IPS-20b (cell line): ENCODE data around the gene GABRR3.
A peak's percentile ranks its signal among the peaks of the same experiment; 100 is the strongest.

Source experiments
- H3K27ac ChIP-seq: one replicate; pipeline ENCODE4 v1.5.1; 2013; ENCODE audit warnings: low read length
- H3K27me3 ChIP-seq: 2 replicates; pipeline ENCODE4 v1.6.1; 2013; ENCODE audit warnings: mild to moderate bottlenecking, low read length, inconsistent platforms; ENCODE audit not compliant: insufficient read depth
- H3K36me3 ChIP-seq: 2 replicates; pipeline ENCODE4 v1.6.1; 2013; ENCODE audit warnings: low read depth, mild to moderate bottlenecking, inconsistent platforms, low read length, moderate library complexity; ENCODE audit not compliant: insufficient read depth
- H3K4me1 ChIP-seq: 2 replicates; pipeline ENCODE4 v1.6.1; 2013; ENCODE audit warnings: mild to moderate bottlenecking, control low read depth, inconsistent platforms, low read length, moderate library complexity; ENCODE audit not compliant: insufficient read depth
- H3K4me3 ChIP-seq: 2 replicates; pipeline ENCODE4 v1.5.1; 2013; ENCODE audit warnings: mild to moderate bottlenecking, low read length, inconsistent platforms
- H3K9ac ChIP-seq: 2 replicates; pipeline ENCODE4 v1.6.1; 2013; ENCODE audit warnings: low read depth, mild to moderate bottlenecking, inconsistent platforms, low read length, moderate library complexity
- H3K9me3 ChIP-seq: 2 replicates; pipeline ENCODE4 v1.6.1; 2013; ENCODE audit warnings: mild to moderate bottlenecking, low read depth, low read length, inconsistent platforms; ENCODE audit not compliant: insufficient read depth

GABRR3 gene

DNA sequence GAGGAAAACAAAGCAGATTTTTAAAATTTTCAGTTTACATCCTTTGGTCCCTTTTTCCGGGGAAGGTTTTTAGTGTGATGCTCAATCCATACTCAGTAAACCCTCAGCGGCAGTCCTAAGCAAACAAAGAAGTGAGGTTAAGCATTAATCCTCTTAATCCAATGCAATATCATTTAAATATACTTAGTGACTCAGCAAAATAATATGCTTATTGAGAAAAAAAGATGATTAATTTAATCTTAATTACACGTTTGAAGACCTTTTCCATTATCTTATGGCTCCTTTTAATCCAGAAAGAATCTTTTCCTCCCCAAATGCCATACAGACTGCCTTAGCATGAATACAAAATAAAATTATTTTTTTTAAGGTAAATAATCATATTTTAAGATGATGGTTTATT lies at the start of gene GABRR3:
GABRR3 (minus strand) TSS at position 108 of the 400 bp plus-strand sequence. CDS start 328 bp downstream, outside the sequence.
- Histone ChIP-seq H3K27me3 (no peaks in the 10 kb centered on the region), H3K4me1 (peaks cover 7% of the 10 kb centered on the region), H3K4me3 (no peak within 1 kb of the TSS), H3K36me3 (no peaks in the 10 kb centered on the region), H3K9ac (no peak within 1 kb of the TSS), H3K27ac (peak within 1 kb of the TSS; percentile 22), H3K9me3 (no peaks in the 10 kb centered on the region)

DNA sequence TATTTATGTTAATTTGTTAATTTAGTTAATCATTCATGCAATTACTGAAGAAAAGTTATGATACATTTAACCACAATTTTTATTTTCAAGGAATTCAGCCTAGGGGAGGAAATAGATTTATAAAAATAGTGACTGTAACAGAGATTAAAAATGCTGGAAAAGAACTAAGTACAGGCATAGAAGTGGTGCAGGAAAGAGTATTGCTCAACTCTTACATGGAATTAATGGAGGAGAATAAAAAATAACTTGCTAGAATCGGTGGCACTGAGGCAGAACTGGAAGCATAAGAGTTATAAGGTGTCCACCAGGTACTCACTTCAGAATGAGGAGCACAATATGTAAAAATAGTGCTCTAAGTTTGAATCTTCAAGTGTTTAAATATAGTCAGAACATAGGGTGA lies 38.4 kb upstream of the GABRR3 start:
- Histone ChIP-seq H3K27ac (no peak overlapping the region), H3K27me3 (no peaks in the 10 kb centered on the region), H3K36me3 (no peaks in the 10 kb centered on the region), H3K9me3 (no peaks in the 10 kb centered on the region), H3K4me3 (no peak overlapping the region), H3K4me1 (no peaks in the 10 kb centered on the region), H3K9ac (no peak overlapping the region)

- H3K4me1 ChIP-seq = no peaks in the 10 kb centered on the region
- H3K9ac ChIP-seq = no peak overlapping the region
- no peak overlapping the region for H3K4me3 ChIP-seq
- H3K27me3 ChIP-seq = no peaks in the 10 kb centered on the region
- no peaks in the 10 kb centered on the region for H3K9me3 ChIP-seq
- H3K36me3 ChIP-seq = no peaks in the 10 kb centered on the region
- no peak overlapping the region for H3K27ac ChIP-seq
Observed at GRCh38 chr3:98070840-98071239, 35.7 kb upstream of the GABRR3 start.

DNA sequence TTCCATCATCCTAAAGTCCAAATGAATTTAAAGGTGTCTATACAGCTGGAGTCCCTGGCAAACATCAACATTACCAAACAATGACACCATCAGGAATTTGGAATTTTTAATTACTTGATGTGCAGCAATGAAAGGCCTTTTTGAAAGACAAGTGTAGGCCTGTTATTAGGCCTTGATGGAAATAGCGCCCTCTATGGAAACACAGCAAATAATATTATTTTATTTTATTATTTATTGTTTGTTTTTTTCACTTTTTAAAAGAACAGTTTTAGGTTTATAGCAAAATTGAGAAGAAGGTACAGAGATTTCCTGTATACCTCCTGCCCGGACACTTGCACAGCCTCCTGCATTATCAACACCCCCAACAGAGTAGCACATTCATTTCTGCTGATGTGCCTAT lies 33.7 kb upstream of the GABRR3 start:
- H3K9ac ChIP-seq = no peak overlapping the region
- H3K9me3 ChIP-seq = no peaks in the 10 kb centered on the region
- H3K4me3 ChIP-seq = no peak overlapping the region
- no peaks in the 10 kb centered on the region for H3K4me1 ChIP-seq
- H3K27me3 ChIP-seq = no peaks in the 10 kb centered on the region
- H3K27ac ChIP-seq = no peak overlapping the region
- H3K36me3 ChIP-seq = no peaks in the 10 kb centered on the region

DNA sequence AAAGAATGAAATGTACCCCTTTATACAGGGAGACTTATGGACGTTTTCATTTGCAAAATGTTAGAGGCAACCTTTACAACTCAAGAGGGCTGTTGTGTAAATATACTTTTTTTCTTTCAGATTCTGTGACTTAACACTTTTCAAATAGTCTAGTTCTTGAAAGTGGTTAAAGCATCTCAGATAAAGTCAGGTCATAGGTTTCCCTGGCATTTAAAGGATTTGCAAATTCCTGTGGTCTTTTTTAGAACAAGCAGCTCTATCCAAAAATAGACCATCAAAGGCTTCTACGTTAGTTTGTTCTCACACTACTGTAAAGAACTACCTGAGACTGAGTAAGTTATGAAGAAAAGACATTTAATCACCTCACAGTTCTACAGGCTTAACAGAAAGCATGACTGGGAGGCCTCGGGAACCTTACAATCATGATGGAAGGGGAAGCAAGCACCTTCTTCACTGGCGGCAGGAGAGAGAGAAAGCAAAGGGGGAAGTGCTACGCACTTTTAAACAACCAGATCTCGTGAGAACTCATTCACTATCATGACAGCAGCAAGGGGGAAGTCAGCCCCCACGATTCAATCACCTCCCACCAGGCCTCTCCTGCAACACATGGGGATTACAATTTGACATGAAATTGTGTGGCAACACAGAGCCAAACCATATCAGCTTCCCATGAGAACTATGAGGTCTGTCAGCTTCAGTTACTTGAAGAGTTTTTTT lies 23.3 kb upstream of the GABRR3 start:
- H3K27ac ChIP-seq = no peak overlapping the region
- H3K36me3 ChIP-seq = no peaks in the 10 kb centered on the region
- no peaks in the 10 kb centered on the region for H3K9me3 ChIP-seq
- H3K27me3 ChIP-seq = no peaks in the 10 kb centered on the region
- H3K9ac ChIP-seq = no peak overlapping the region
- no peak overlapping the region for H3K4me3 ChIP-seq
- H3K4me1 ChIP-seq = peaks cover 4% of the 10 kb centered on the region; the same call in 1 of the 2 replicates

GRCh38 chr3:98057631-98058030 lies 22.5 kb upstream of the GABRR3 start:
- Histone ChIP-seq H3K4me1 (peaks cover 4% of the 10 kb centered on the region; the same call in 1 of the 2 replicates), H3K27ac (no peak overlapping the region), H3K27me3 (no peaks in the 10 kb centered on the region), H3K9ac (no peak overlapping the region), H3K4me3 (no peak overlapping the region), H3K36me3 (no peaks in the 10 kb centered on the region), H3K9me3 (no peaks in the 10 kb centered on the region)

DNA sequence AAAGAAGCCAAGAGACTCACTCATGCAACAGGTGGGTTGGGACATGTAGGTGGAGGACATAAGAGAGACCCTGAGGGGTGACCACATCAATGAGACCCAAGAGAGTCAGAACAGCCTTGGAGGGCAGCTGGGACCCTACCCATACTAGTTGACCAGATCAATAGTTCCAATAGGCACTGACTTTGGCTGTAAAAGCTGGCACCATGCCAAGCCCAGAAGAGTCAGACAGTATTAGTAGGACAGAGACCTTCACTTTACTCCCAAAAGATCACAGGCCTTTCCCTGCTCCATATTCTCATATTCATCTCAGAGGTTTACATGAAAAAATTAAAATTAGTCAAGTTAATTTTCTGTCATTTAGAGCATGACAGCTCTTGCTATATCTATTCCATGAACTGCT lies 20.9 kb upstream of the GABRR3 start:
- peaks cover 4% of the 10 kb centered on the region; the same call in 1 of the 2 replicates for H3K4me1 ChIP-seq
- no peak overlapping the region for H3K9ac ChIP-seq
- H3K9me3 ChIP-seq = no peaks in the 10 kb centered on the region
- H3K36me3 ChIP-seq = no peaks in the 10 kb centered on the region
- H3K27me3 ChIP-seq = no peaks in the 10 kb centered on the region
- no peak overlapping the region for H3K4me3 ChIP-seq
- H3K27ac ChIP-seq = no peak overlapping the region

DNA sequence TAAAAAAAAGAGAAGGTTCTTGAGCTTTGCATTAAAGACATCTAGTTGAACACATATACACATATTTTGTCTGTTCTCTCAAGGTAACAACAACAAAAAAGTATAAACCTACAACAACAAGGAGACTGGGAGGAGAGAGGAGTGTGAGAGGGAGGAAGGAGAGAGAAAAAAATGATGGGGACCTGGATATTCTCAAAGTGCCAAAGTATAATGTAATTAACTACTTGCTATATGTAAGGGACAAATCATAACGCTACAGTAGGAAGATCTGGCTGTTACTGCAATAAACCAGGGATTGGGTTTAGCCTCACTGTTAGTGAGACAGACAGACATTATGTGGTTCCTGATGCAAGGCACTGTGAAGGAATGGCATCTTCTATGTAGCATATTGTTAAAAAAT lies 14.2 kb upstream of the GABRR3 start:
- no peak overlapping the region for H3K4me3 ChIP-seq
- H3K9me3 ChIP-seq = no peaks in the 10 kb centered on the region
- H3K9ac ChIP-seq = no peak overlapping the region
- no peaks in the 10 kb centered on the region for H3K27me3 ChIP-seq
- no peak overlapping the region for H3K27ac ChIP-seq
- no peaks in the 10 kb centered on the region for H3K36me3 ChIP-seq
- no peaks in the 10 kb centered on the region for H3K4me1 ChIP-seq

- H3K4me3 ChIP-seq = no peak overlapping the region
- H3K27me3 ChIP-seq = no peaks in the 10 kb centered on the region
- H3K4me1 ChIP-seq = no peaks in the 10 kb centered on the region
- no peaks in the 10 kb centered on the region for H3K9me3 ChIP-seq
- H3K36me3 ChIP-seq = no peaks in the 10 kb centered on the region
- no peak overlapping the region for H3K27ac ChIP-seq
- H3K9ac ChIP-seq = no peak overlapping the region
Observed at GRCh38 chr3:98048586-98048985, 13.5 kb upstream of the GABRR3 start.

DNA sequence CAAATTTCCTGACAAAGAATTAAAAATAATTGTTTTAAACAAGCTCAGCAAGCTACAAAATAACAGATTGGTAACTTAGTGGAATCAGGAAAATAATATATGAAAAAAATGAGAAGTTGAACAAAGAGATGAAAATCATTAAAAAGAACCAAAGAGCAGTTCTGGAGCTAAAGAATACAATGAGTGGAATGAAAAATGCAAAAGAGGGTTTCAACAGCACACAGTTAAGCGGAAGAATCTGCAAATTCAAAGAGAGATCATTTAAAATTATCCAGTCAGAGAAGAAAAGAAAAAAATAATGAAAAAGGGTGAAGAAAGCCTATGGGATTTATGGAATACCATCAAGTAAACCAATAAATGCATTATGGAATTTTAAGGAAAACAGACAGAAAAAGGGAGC lies 6.2 kb upstream of the GABRR3 start:
- Histone ChIP-seq H3K4me3 (no peak overlapping the region), H3K9ac (no peak overlapping the region), H3K27ac (no peak overlapping the region), H3K36me3 (no peaks in the 10 kb centered on the region), H3K4me1 (peaks cover 4% of the 10 kb centered on the region), H3K9me3 (peaks cover 4% of the 10 kb centered on the region; the same call in 1 of the 2 replicates), H3K27me3 (no peaks in the 10 kb centered on the region)

DNA sequence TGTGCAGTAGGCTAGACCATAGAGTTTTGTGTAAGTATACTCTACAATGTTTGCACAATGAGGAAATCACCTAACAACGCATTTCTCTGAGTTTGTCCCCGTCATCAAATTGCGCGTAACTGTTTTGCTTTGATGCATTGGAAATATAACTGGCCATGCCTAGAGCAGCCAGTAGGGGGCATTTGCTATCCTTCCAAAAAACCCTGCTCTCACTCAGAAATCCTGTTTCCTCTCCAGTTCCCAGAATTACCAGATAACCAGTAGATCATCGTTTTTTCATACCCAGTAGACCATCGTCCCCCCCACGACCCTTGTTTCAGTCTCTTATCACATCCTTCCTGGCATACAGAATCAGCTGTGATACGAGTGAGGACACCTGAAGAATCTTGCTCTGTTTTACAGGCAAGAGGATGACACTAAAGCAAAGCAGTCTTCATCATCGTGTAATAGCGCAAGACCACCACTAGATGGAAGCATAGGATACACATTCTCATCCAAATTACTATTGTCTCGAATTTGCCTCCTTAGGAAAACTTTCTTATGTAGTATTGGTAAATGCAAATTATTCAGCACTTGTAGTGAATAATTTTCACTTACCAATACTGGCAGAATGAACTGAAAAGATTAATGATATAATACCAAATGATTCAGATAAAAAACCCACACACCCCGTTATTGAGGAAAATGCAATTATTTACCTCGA lies 4.4 kb upstream of the GABRR3 start:
- Histone ChIP-seq H3K27ac (no peak overlapping the region), H3K36me3 (no peaks in the 10 kb centered on the region), H3K4me3 (peak overlapping the region; percentile 75), H3K4me1 (peaks cover 7% of the 10 kb centered on the region), H3K9ac (peak overlapping the region; percentile 71; the same call in 1 of the 2 replicates), H3K27me3 (no peaks in the 10 kb centered on the region), H3K9me3 (peaks cover 4% of the 10 kb centered on the region; the same call in 1 of the 2 replicates)

GRCh38 chr3:98038876-98039275 lies 3.8 kb upstream of the GABRR3 start:
- Histone ChIP-seq H3K27me3 (no peaks in the 10 kb centered on the region), H3K4me3 (peak overlapping the region; percentile 75; the same call in 1 of the 2 replicates), H3K4me1 (peaks cover 7% of the 10 kb centered on the region), H3K9ac (peak overlapping the region; percentile 71; the same call in 1 of the 2 replicates), H3K9me3 (peaks cover 4% of the 10 kb centered on the region; the same call in 1 of the 2 replicates), H3K36me3 (no peaks in the 10 kb centered on the region), H3K27ac (no peak overlapping the region)
